IMR-90 (cell line): ENCODE results near the gene HPCAL4. TPM values are rescaled to one million over a fixed set of nuclear protein-coding genes. Genes with fewer than 3 reads are reported as not detected.

Experiments used
- ATAC-seq: fragments of 200-7000 bp; cut with Tn5 transposase; 2 replicates; pipeline ENCODE4 v1.9.1; 2020; ENCODE audit warnings: low read depth, mild to moderate bottlenecking, moderate library complexity
- BruUV-seq: library from RNA; stranded (reverse); fragments of 400-500 nt; replicated peaks from 2 replicates; lab custom pipeline; 2021; lab: Mats Ljungman, UMichigan
- CTCF ChIA-PET: fragments of 300-600 bp; formaldehyde crosslinking; extraction: SDS; loops from one replicate; lab custom pipeline; 2021; ENCODE audit warnings: antibody characterized with exemption; lab: Yijun Ruan, JAX
- POLR2A ChIA-PET: fragments of 300-600 bp; sonication (Branson Sonifier 250); formaldehyde crosslinking; loops from one replicate; lab custom pipeline; 2022; ENCODE audit warnings: antibody characterized with exemption; ENCODE audit not compliant: unreplicated experiment; lab: Charles Lee
- DNase-seq: peaks from one replicate; pipeline ENCODE4 v3.0.0; 2013
- H2AFZ ChIP-seq: replicated peaks from 2 replicates; pipeline ENCODE3; 2013; ENCODE audit warnings: low read length, mild to moderate bottlenecking; ENCODE audit not compliant: poor library complexity
- H2AK5ac ChIP-seq: 2 replicates; pipeline ENCODE4 v1.6.1; 2013; ENCODE audit warnings: low read depth, low read length, inconsistent platforms
- H2AK9ac ChIP-seq: replicated peaks from 2 replicates; pipeline ENCODE3; 2013; ENCODE audit warnings: mild to moderate bottlenecking, low read depth, low read length, moderate library complexity; ENCODE audit not compliant: poor library complexity
- H2BK120ac ChIP-seq: 2 replicates; pipeline ENCODE4 v1.6.1; 2013; ENCODE audit warnings: low read depth, low read length, inconsistent platforms
- H2BK15ac ChIP-seq: 3 replicates; pipeline ENCODE4 v1.6.1; 2013; ENCODE audit warnings: low read depth, low read length, inconsistent platforms
- H2BK20ac ChIP-seq: 2 replicates; pipeline ENCODE4 v1.6.1; 2013; ENCODE audit warnings: low read depth, mild to moderate bottlenecking, inconsistent platforms, low read length, moderate library complexity
- H2BK5ac ChIP-seq: 2 replicates; pipeline ENCODE4 v1.6.1; 2013; ENCODE audit warnings: mild to moderate bottlenecking, low read depth, low read length, inconsistent platforms; ENCODE audit not compliant: poor library complexity, severe bottlenecking
- H3K14ac ChIP-seq: replicated peaks from 2 replicates; pipeline ENCODE4 v1.6.1; 2013; ENCODE audit warnings: low read depth, low read length, inconsistent platforms
- H3K18ac ChIP-seq: 2 replicates; pipeline ENCODE4 v1.6.1; 2013; ENCODE audit warnings: low read depth, low read length, control low read depth
- H3K23ac ChIP-seq: 2 replicates; pipeline ENCODE4 v1.6.1; 2013; ENCODE audit warnings: low read depth, low read length, inconsistent platforms
- H3K27ac ChIP-seq: 2 replicates; pipeline ENCODE4 v1.5.1; 2013; ENCODE audit warnings: mild to moderate bottlenecking, control low read depth, low read length; ENCODE audit not compliant: insufficient read depth
- H3K27me3 ChIP-seq: 2 replicates; pipeline ENCODE4 v1.6.1; 2013; ENCODE audit warnings: low read length; ENCODE audit not compliant: control insufficient read depth, insufficient read depth
- H3K36me3 ChIP-seq: 2 replicates; pipeline ENCODE4 v1.6.1; 2013; ENCODE audit warnings: low read length, mixed read lengths; ENCODE audit not compliant: control insufficient read depth, insufficient read depth
- H3K4ac ChIP-seq: 2 replicates; pipeline ENCODE4 v1.6.1; 2013; ENCODE audit warnings: low read depth, low read length, inconsistent platforms
- H3K4me1 ChIP-seq: 2 replicates; pipeline ENCODE4 v1.6.1; 2013; ENCODE audit warnings: low read length, mixed read lengths; ENCODE audit not compliant: control insufficient read depth, insufficient read depth
- H3K4me2 ChIP-seq: 2 replicates; pipeline ENCODE4 v1.6.1; 2013; ENCODE audit warnings: low read depth, mild to moderate bottlenecking, control low read depth, low read length, moderate library complexity
- H3K4me3 ChIP-seq: 2 replicates; pipeline ENCODE4 v1.5.1; 2013; ENCODE audit warnings: low read depth, mild to moderate bottlenecking, control low read depth, low read length, moderate library complexity; ENCODE audit not compliant: insufficient read depth
- H3K56ac ChIP-seq: 2 replicates; pipeline ENCODE4 v1.6.1; 2013; ENCODE audit warnings: low read length, inconsistent platforms; ENCODE audit not compliant: insufficient read depth; ENCODE audit errors: extremely low read depth
- H3K79me1 ChIP-seq, 2 experiments: 2 replicates each; pipeline ENCODE4 v1.6.1; 2013; ENCODE audit warnings: low read length in 2 of 2, inconsistent platforms in 1 of 2, low read depth in 1 of 2
- H3K9ac ChIP-seq: 2 replicates; pipeline ENCODE4 v1.6.1; 2013; ENCODE audit warnings: low read depth, low read length, control low read depth
- H3K9me1 ChIP-seq: 2 replicates; pipeline ENCODE4 v1.6.1; 2013; ENCODE audit warnings: low read length, inconsistent platforms; ENCODE audit not compliant: insufficient read depth
- H3K9me3 ChIP-seq: 2 replicates; pipeline ENCODE4 v1.6.1; 2013; ENCODE audit warnings: low read length; ENCODE audit not compliant: control insufficient read depth, insufficient read depth
- H4K20me1 ChIP-seq: 2 replicates; pipeline ENCODE4 v1.6.1; 2013; ENCODE audit warnings: low read length, inconsistent platforms; ENCODE audit not compliant: insufficient read depth
- H4K5ac ChIP-seq: 2 replicates; pipeline ENCODE4 v1.6.1; 2013; ENCODE audit warnings: mild to moderate bottlenecking, low read depth, low read length, control low read depth
- H4K8ac ChIP-seq, 2 experiments: 2 replicates each; pipeline ENCODE4 v1.6.1; 2013; ENCODE audit warnings: low read depth in 2 of 2, low read length in 2 of 2, control low read depth in 1 of 2, inconsistent platforms in 1 of 2
- H4K91ac ChIP-seq: 2 replicates; pipeline ENCODE4 v1.6.1; 2013; ENCODE audit warnings: low read depth, low read length, inconsistent platforms; ENCODE audit not compliant: insufficient read depth
- CHD1 ChIP-seq: IDR thresholded peaks from 2 replicates; pipeline ENCODE4 v1.6.1; 2012; ENCODE audit warnings: low read depth, low read length, improper control_type of control experiment
- ELK1 ChIP-seq: fragments of 150-350 bp; IDR thresholded peaks from 2 replicates; pipeline ENCODE4 v1.6.1; 2016; ENCODE audit warnings: low read depth, mild to moderate bottlenecking, low read length, moderate library complexity, borderline replicate concordance
- MAZ ChIP-seq: IDR thresholded peaks from 2 replicates; pipeline ENCODE4 v1.6.1; 2012; ENCODE audit warnings: low read depth, mild to moderate bottlenecking, low read length, improper control_type of control experiment, moderate library complexity, borderline replicate concordance
- MXI1 ChIP-seq: IDR thresholded peaks from 2 replicates; pipeline ENCODE4 v1.6.1; 2012; ENCODE audit warnings: low read depth, mild to moderate bottlenecking, low read length, moderate library complexity, borderline replicate concordance
- NFE2L2 ChIP-seq: fragments of 150-350 bp; IDR thresholded peaks from 2 replicates; pipeline ENCODE4 v1.6.1; 2016; ENCODE audit warnings: low read depth, mild to moderate bottlenecking, low read length
- POLR2A ChIP-seq: IDR thresholded peaks from 2 replicates; pipeline ENCODE4 v1.6.1; 2012; ENCODE audit warnings: mild to moderate bottlenecking, low read depth, low read length
- RFX5 ChIP-seq: IDR thresholded peaks from 2 replicates; pipeline ENCODE4 v1.8.0; 2012; ENCODE audit warnings: low read depth, mild to moderate bottlenecking, low read length, moderate library complexity
- SMC3 ChIP-seq: fragments of 150-350 bp; IDR thresholded peaks from 2 replicates; pipeline ENCODE4 v1.6.1; 2016; ENCODE audit warnings: low read depth, mild to moderate bottlenecking, antibody characterized with exemption, low read length, moderate library complexity
- WGBS, 2 experiments: methylation state at CpG; one replicate each; pipeline versions ENCODE4 v1.1.5 to v1.1.7; 2013; ENCODE audit warnings: missing lambda C conversion rate in 2 of 2; ENCODE audit not compliant: insufficient read length in 1 of 2; ENCODE audit errors: extremely low coverage in 2 of 2; 5-methylcytosine and 5-hydroxymethylcytosine counted together
- dilution Hi-C: fragments of 300-500 bp; cut with HindIII; formaldehyde crosslinking; loops from one replicate; pipeline ENCODE4 v1.14.3; 2018; ENCODE audit warnings: low sequenced_read_pairs; ENCODE audit not compliant: unreplicated experiment
- in situ Hi-C: fragments of 300-500 bp; cut with MboI; formaldehyde crosslinking; loops from 3 replicates; pipeline ENCODE4 v1.14.3; 2019; ENCODE audit warnings: low sequenced_read_pairs, inconsistent platforms, mixed read lengths
- intact Hi-C: fragments of 100-400 bp; cut with micrococcal nuclease; formaldehyde crosslinking; loops from 2 replicates; pipeline ENCODE4 v1.10.0; 2022
- polyA plus RNA-seq, 3 experiments: library from polyadenylated mRNA; depleted of rRNA; stranded (reverse); fragments of >200 nt; gene quantifications; 2 replicates each; pipeline ENCODE4 v1.2.3, GENCODE V29; 2012; ENCODE audit warnings: low replicate concordance in 1 of 3
- total RNA-seq: library from RNA; depleted of rRNA; stranded (reverse); fragments of >200 nt; gene quantifications from 2 replicates; pipeline ENCODE4 v1.2.3, GENCODE V29; 2012
- TF ChIP-seq, protein P1 (sequence below): fragments of 150-350 bp; IDR thresholded peaks from 2 replicates; pipeline ENCODE4 v1.6.1; 2017; ENCODE audit warnings: mild to moderate bottlenecking, antibody characterized with exemption, low read length, low read depth
- TF ChIP-seq, protein P2 (sequence below): conservative IDR thresholded peaks from 2 replicates; pipeline ENCODE4 v1.5.1; 2012; ENCODE audit warnings: mild to moderate bottlenecking, low read depth, low read length, improper control_type of control experiment

The HPCAL4 gene
- total and polyA plus RNA-seq, 2 of the 4 experiments (the other 2 are of a cell fraction): 0.02 TPM; not detected in 1

GRCh38 chr1:39657402-39657801 lies 33.8 kb downstream of the HPCAL4 start:
- intact Hi-C loops (loop anchor here (10.0 kb wide), 1 partner anchor 563 kb away; no protein-coding TSS in a partner anchor), dilution Hi-C loops (no loop called here), in situ Hi-C loops (loop anchor here (5.0 kb wide), 1 partner anchor 50 kb away; no protein-coding TSS in a partner anchor)
- BruUV-seq: no TSS peak
- Histone ChIP-seq H3K18ac (no peak overlapping the region), H3K36me3 (no peaks in the 10 kb centered on the region), H2AK5ac (no peak overlapping the region), H4K91ac (no peak overlapping the region), H3K79me1 (no peaks in the 10 kb centered on the region), H3K9ac (no peak overlapping the region), H4K20me1 (no peaks in the 10 kb centered on the region), H4K5ac (no peak overlapping the region), H3K56ac (no peak overlapping the region), H3K9me3 (no peaks in the 10 kb centered on the region), H3K4me1 (peaks cover 1% of the 10 kb centered on the region; the same call in 1 of the 2 replicates), H3K9me1 (no peaks in the 10 kb centered on the region; the same call in 1 of the 2 replicates), H3K4me2 (no peak overlapping the region), H2BK15ac (no peak overlapping the region), H3K27ac (no peak overlapping the region), H3K4me3 (no peak overlapping the region), H3K27me3 (peaks cover 62% of the 10 kb centered on the region), H2AFZ (no peak overlapping the region), H3K23ac (no peak overlapping the region), H3K14ac (no peak overlapping the region), H2BK5ac (no peak overlapping the region), H2BK20ac (no peak overlapping the region), H4K8ac (no peak overlapping the region), H3K4ac (no peak overlapping the region), H2AK9ac (no peak overlapping the region), H2BK120ac (no peak overlapping the region)
- no peak for ATAC-seq
- DNase-seq: peak; percentile 35
- TF ChIP-seq SMC3: no peak
- TF ChIP-seq MXI1: no peak
- TF ChIP-seq POLR2A: no peak
- TF ChIP-seq ELK1: no peak
- TF ChIP-seq, protein P1, sequence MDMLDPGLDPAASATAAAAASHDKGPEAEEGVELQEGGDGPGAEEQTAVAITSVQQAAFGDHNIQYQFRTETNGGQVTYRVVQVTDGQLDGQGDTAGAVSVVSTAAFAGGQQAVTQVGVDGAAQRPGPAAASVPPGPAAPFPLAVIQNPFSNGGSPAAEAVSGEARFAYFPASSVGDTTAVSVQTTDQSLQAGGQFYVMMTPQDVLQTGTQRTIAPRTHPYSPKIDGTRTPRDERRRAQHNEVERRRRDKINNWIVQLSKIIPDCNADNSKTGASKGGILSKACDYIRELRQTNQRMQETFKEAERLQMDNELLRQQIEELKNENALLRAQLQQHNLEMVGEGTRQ: no peak
- TF ChIP-seq, protein P2, sequence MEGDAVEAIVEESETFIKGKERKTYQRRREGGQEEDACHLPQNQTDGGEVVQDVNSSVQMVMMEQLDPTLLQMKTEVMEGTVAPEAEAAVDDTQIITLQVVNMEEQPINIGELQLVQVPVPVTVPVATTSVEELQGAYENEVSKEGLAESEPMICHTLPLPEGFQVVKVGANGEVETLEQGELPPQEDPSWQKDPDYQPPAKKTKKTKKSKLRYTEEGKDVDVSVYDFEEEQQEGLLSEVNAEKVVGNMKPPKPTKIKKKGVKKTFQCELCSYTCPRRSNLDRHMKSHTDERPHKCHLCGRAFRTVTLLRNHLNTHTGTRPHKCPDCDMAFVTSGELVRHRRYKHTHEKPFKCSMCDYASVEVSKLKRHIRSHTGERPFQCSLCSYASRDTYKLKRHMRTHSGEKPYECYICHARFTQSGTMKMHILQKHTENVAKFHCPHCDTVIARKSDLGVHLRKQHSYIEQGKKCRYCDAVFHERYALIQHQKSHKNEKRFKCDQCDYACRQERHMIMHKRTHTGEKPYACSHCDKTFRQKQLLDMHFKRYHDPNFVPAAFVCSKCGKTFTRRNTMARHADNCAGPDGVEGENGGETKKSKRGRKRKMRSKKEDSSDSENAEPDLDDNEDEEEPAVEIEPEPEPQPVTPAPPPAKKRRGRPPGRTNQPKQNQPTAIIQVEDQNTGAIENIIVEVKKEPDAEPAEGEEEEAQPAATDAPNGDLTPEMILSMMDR: no peak
- no peak for TF ChIP-seq RFX5
- no peak for TF ChIP-seq CHD1
- no peak for TF ChIP-seq NFE2L2
- TF ChIP-seq MAZ: no peak
- POLR2A ChIA-PET: no interaction called here
- WGBS, 2 experiments: no CpG with 5 or more reads among the region's 3 CpGs
- CTCF ChIA-PET: interaction anchor here (0.5 to 2.9 kb wide), 9 partner anchors 8 to 84 kb away, joined by 3 to 22 read pairs (median 5); no protein-coding TSS in a partner anchor
